Erythroblast (primary cell): ENCODE measurements around the gene SF3B4.
"Not testable (repeated sequence)": the region's sequence is repeated elsewhere in the genome, so short reads cannot be mapped to it uniquely, and the experiment has no call there.

Experiments used
- DNase-seq, 2 experiments: peaks; one replicate each; lab custom pipeline; 2025; lab: John Stamatoyannopoulos, UW
- GATA1 ChIP-seq: IDR thresholded peaks from 2 replicates; pipeline ENCODE4 v1.6.1; 2011; ENCODE audit warnings: low read depth, mild to moderate bottlenecking, control low read depth, low read length, moderate library complexity
- POLR2A ChIP-seq: IDR thresholded peaks from 2 replicates; pipeline ENCODE4 v1.6.1; 2011; ENCODE audit warnings: mild to moderate bottlenecking, low read length

SF3B4 gene

GRCh38 chr1:149942207-149942606, 14.6 kb upstream of the SF3B4 start:
- no peak for TF ChIP-seq GATA1
- no peak for TF ChIP-seq POLR2A
- DNase-seq: no peak

GRCh38 chr1:149940427-149940826, 12.8 kb upstream of the SF3B4 start:
- no peak for DNase-seq
- no peak for TF ChIP-seq GATA1
- no peak for TF ChIP-seq POLR2A

GRCh38 chr1:149938668-149939003, 11.0 kb upstream of the SF3B4 start:
- DNase-seq: not testable (repeated sequence)

- DNase-seq: peak in 1 of 2 experiments; percentile 30
- TF ChIP-seq POLR2A (no peak), GATA1 (no peak)
Measured at GRCh38 chr1:149937759-149938158, 10.2 kb upstream of the SF3B4 start.

GRCh38 chr1:149936992-149937705, 9.5 kb upstream of the SF3B4 start:
- peak; percentile 30 to 34 for DNase-seq
- TF ChIP-seq POLR2A (no peak), GATA1 (no peak)

GRCh38 chr1:149936170-149936991, 8.8 kb upstream of the SF3B4 start, which contains the start of gene MTMR11:
Gene MTMR11 (minus strand): TSS chr1:149936879. CDS start chr1:149936647, 232 bp downstream.
- no peak for TF ChIP-seq GATA1
- TF ChIP-seq POLR2A: no peak

GRCh38 chr1:149934356-149934755, 6.8 kb upstream of the SF3B4 start:
- DNase-seq: no peak
- TF ChIP-seq POLR2A (no peak), GATA1 (no peak)

More at GRCh38 chr1:149936170-149936991, 8.8 kb upstream of the SF3B4 start, which contains the start of gene MTMR11:
- peak; percentile 52 to 56 for DNase-seq

GRCh38 chr1:149933208-149933607, 5.6 kb upstream of the SF3B4 start:
- TF ChIP-seq POLR2A (no peak), GATA1 (no peak)
- DNase-seq: no peak

- no peak for DNase-seq
- TF ChIP-seq GATA1: no peak
- TF ChIP-seq POLR2A: no peak
Measured at GRCh38 chr1:149932474-149932873, 4.9 kb upstream of the SF3B4 start.

GRCh38 chr1:149931212-149931790, 3.7 kb upstream of the SF3B4 start:
- no peak for DNase-seq
- TF ChIP-seq POLR2A (no peak), GATA1 (no peak)

GRCh38 chr1:149929856-149930255, 2.3 kb upstream of the SF3B4 start:
- TF ChIP-seq POLR2A (no peak), GATA1 (no peak)
- DNase-seq: no peak

- TF ChIP-seq GATA1: no peak
- no peak for TF ChIP-seq POLR2A
- DNase-seq: no peak
Measured at GRCh38 chr1:149928401-149928724, 760 bp upstream of the SF3B4 start.

- DNase-seq: no peak
Measured at GRCh38 chr1:149927056-149927562, 494 bp downstream of the SF3B4 start.

GRCh38 chr1:149926296-149926695, 1.3 kb downstream of the SF3B4 start:
- DNase-seq: no peak
- TF ChIP-seq POLR2A: no peak
- TF ChIP-seq GATA1: no peak

More at GRCh38 chr1:149927056-149927562, 494 bp downstream of the SF3B4 start:
- TF ChIP-seq GATA1 (no peak), POLR2A (no peak)
